A673 (cell line): ENCODE measurements around the gene STAU1. TPM values are rescaled to one million over a fixed set of nuclear protein-coding genes. Genes with fewer than 3 reads are reported as not detected.
"Not testable (repeated sequence)": the region's sequence is repeated elsewhere in the genome, so short reads cannot be mapped to it uniquely, and the experiment has no call there.

ENCODE experiments used
- BruUV-seq: library from RNA; stranded (reverse); fragments of 400-500 nt; replicated peaks from 2 replicates; lab custom pipeline; 2021; lab: Mats Ljungman, UMichigan
- CTCF ChIA-PET: fragments of 300-600 bp; sonication (Branson Sonifier 250); formaldehyde crosslinking; loops from one replicate; lab custom pipeline; 2022; ENCODE audit warnings: antibody characterized with exemption; lab: Charles Lee
- POLR2A ChIA-PET: fragments of 300-600 bp; sonication (Branson Sonifier 250); formaldehyde crosslinking; loops from one replicate; lab custom pipeline; 2022; ENCODE audit warnings: antibody characterized with exemption; ENCODE audit not compliant: low non-redundant PET; lab: Charles Lee
- DNase-seq: peaks from one replicate; pipeline ENCODE4 v3.0.0-alpha.2; 2015; ENCODE audit warnings: low spot score
- H3K27ac ChIP-seq: fragments of 200-600 bp; sonication (generic); 2 replicates; pipeline ENCODE4 v1.5.1; 2016; ENCODE audit warnings: mixed run types, low read depth, mild to moderate bottlenecking, mixed read lengths, antibody characterized with exemption, low read length; ENCODE audit not compliant: poor library complexity, severe bottlenecking
- H3K27me3 ChIP-seq: fragments of 200-600 bp; sonication (generic); replicated peaks from 2 replicates; pipeline ENCODE4 v1.6.1; 2017; ENCODE audit warnings: mixed run types, low read depth, mild to moderate bottlenecking, mixed read lengths, antibody characterized with exemption, low read length; ENCODE audit not compliant: insufficient read depth, poor library complexity
- H3K36me3 ChIP-seq: fragments of 200-600 bp; sonication (generic); 2 replicates; pipeline ENCODE4 v1.6.1; 2016; ENCODE audit warnings: mixed run types, mild to moderate bottlenecking, mixed read lengths, antibody characterized with exemption, low read length; ENCODE audit not compliant: insufficient read depth, poor library complexity, severe bottlenecking
- H3K4me1 ChIP-seq: fragments of 200-600 bp; sonication (generic); 2 replicates; pipeline ENCODE4 v1.6.1; 2017; ENCODE audit warnings: mixed run types, mild to moderate bottlenecking, mixed read lengths, antibody characterized with exemption, low read length; ENCODE audit not compliant: insufficient read depth, poor library complexity, severe bottlenecking
- H3K4me3 ChIP-seq: fragments of 200-600 bp; sonication (generic); 2 replicates; pipeline ENCODE4 v1.5.1; 2016; ENCODE audit warnings: low read depth, mixed run types, mild to moderate bottlenecking, mixed read lengths, low read length; ENCODE audit not compliant: poor library complexity, severe bottlenecking
- H3K9me3 ChIP-seq: fragments of 200-600 bp; sonication (generic); 2 replicates; pipeline ENCODE4 v1.6.1; 2016; ENCODE audit warnings: mixed run types, low read depth, mild to moderate bottlenecking, mixed read lengths, antibody characterized with exemption, low read length; ENCODE audit not compliant: poor library complexity, severe bottlenecking
- CTCF ChIP-seq: fragments of 300-800, 200-600 bp; sonication (generic); conservative IDR thresholded peaks from 2 replicates; pipeline ENCODE4 v1.5.1; 2017; ENCODE audit warnings: low read depth, mild to moderate bottlenecking, antibody characterized with exemption, low read length, moderate library complexity, mixed read lengths
- EZH2 ChIP-seq: fragments of 200-600 bp; sonication (generic); IDR thresholded peaks from 2 replicates; pipeline ENCODE4 v1.6.1; 2017; ENCODE audit warnings: borderline replicate concordance, low read depth, mild to moderate bottlenecking, mixed read lengths, antibody characterized with exemption, low read length; ENCODE audit not compliant: poor library complexity, severe bottlenecking
- intact Hi-C: fragments of 100-400 bp; cut with micrococcal nuclease; formaldehyde crosslinking; loops from one replicate; pipeline ENCODE4 v1.10.0; 2022; ENCODE audit not compliant: unreplicated experiment
- total RNA-seq: library from RNA; stranded (reverse); gene quantifications from 2 replicates; pipeline ENCODE4 v1.2.3, GENCODE V29; 2021

Gene STAU1
- total RNA-seq, 1 experiment from 2014 or later = 104 TPM

- Histone ChIP-seq H3K9me3 (no peaks in the 10 kb centered on the region), H3K27me3 (no peaks in the 10 kb centered on the region), H3K27ac (peak within 1 kb of the TSS; percentile 79), H3K36me3 (peaks cover 22% of the 10 kb centered on the region), H3K4me1 (peaks cover 13% of the 10 kb centered on the region), H3K4me3 (peak within 1 kb of the TSS; percentile 75)
- BruUV-seq = TSS peak; percentile 78
- POLR2A ChIA-PET = interaction anchor here (0.5 to 0.7 kb wide), 4 partner anchors 27 to 331 kb away, joined by 5 to 13 read pairs (median 8); no protein-coding TSS in a partner anchor
- CTCF ChIA-PET = interaction anchor here (0.6 to 0.8 kb wide), 7 partner anchors 14 to 696 kb away, joined by 3 to 14 read pairs (median 6); partner anchors contain the start of gene SPATA2
- TF ChIP-seq CTCF = no peak
- TF ChIP-seq EZH2 = no peak
- intact Hi-C loops = no loop called here
- peak; percentile 99 for DNase-seq
Observed at GRCh38 chr20:49219091-49219923, 31.2 kb upstream of the STAU1 start, which contains the start of gene DDX27. Gene DDX27, plus strand, starts transcription at chr20:49219416. Its CDS starts 33 bp downstream, at chr20:49219449.

- Histone ChIP-seq H3K27ac (peak overlapping the region; percentile 79), H3K4me3 (peak overlapping the region; percentile 75), H3K36me3 (peaks cover 16% of the 10 kb centered on the region), H3K4me1 (peaks cover 13% of the 10 kb centered on the region)
- intact Hi-C loops, H3K27me3 ChIP-seq, H3K9me3 ChIP-seq, DNase-seq: not testable (repeated sequence)
- TSS peak; percentile 100 for BruUV-seq
- CTCF ChIA-PET = interaction anchor here (0.6 to 0.8 kb wide), 5 partner anchors 82 to 323 kb away, joined by 3 to 14 read pairs (median 6); no protein-coding TSS in a partner anchor
- POLR2A ChIA-PET = interaction anchor here (0.5 to 0.7 kb wide), 3 partner anchors 42 to 331 kb away, joined by 5 to 13 read pairs (median 11); no protein-coding TSS in a partner anchor
Observed at GRCh38 chr20:49218739-49219090, 30.6 kb upstream of the STAU1 start.

GRCh38 chr20:49216991-49217578, 29.0 kb upstream of the STAU1 start:
- TF ChIP-seq EZH2 (no peak), CTCF (peak; percentile 89)
- Histone ChIP-seq H3K27me3 (no peaks in the 10 kb centered on the region), H3K4me3 (no peak overlapping the region), H3K36me3 (peaks cover 7% of the 10 kb centered on the region), H3K4me1 (peaks cover 13% of the 10 kb centered on the region), H3K9me3 (no peaks in the 10 kb centered on the region), H3K27ac (no peak overlapping the region)
- ChIA-PET CTCF (interaction anchor here (0.7 to 1.9 kb wide), 3 partner anchors 11 to 88 kb away, joined by 6 to 15 read pairs (median 14); no protein-coding TSS in a partner anchor), POLR2A (interaction anchor here (0.7 kb wide), 1 partner anchor 85 kb away, joined by 3 read pairs; no protein-coding TSS in a partner anchor)
- peak; percentile 94 for DNase-seq
- no TSS peak for BruUV-seq
- intact Hi-C loops = loop anchor here (1.0 kb wide), 1 partner anchor 84 kb away; no protein-coding TSS in a partner anchor
